WTC11 (cell line): ENCODE measurements around the gene ZNF189.

Experiments
- CTCF ChIP-seq: fragments of 200-600 bp; IDR thresholded peaks from 2 replicates; pipeline ENCODE4 v1.8.0; 2022; ENCODE audit warnings: antibody characterized with exemption
- E2F1 ChIP-seq: sonication (generic); formaldehyde crosslinking; IDR thresholded peaks from 2 replicates; pipeline ENCODE4 v1.8.0; 2022; ENCODE audit warnings: mild to moderate bottlenecking, missing genetic modification reagents
- SP1 ChIP-seq: sonication (generic); formaldehyde crosslinking; conservative IDR thresholded peaks from 2 replicates; pipeline ENCODE4 v1.8.1; 2022; ENCODE audit warnings: missing genetic modification reagents
- TEAD1 ChIP-seq: sonication (generic); formaldehyde crosslinking; IDR thresholded peaks from 2 replicates; pipeline ENCODE4 v1.8.0; 2022; ENCODE audit warnings: mild to moderate bottlenecking, missing genetic modification reagents
- ZNF138 ChIP-seq: sonication (generic); formaldehyde crosslinking; conservative IDR thresholded peaks from 2 replicates; pipeline ENCODE4 v1.8.1; 2022; ENCODE audit warnings: mild to moderate bottlenecking, moderate library complexity, missing genetic modification reagents
- TF ChIP-seq, protein P1 (sequence below): sonication (generic); formaldehyde crosslinking; IDR thresholded peaks from 2 replicates; pipeline ENCODE4 v1.8.1; 2022; ENCODE audit warnings: low read depth, missing genetic modification reagents, borderline replicate concordance

DNA sequence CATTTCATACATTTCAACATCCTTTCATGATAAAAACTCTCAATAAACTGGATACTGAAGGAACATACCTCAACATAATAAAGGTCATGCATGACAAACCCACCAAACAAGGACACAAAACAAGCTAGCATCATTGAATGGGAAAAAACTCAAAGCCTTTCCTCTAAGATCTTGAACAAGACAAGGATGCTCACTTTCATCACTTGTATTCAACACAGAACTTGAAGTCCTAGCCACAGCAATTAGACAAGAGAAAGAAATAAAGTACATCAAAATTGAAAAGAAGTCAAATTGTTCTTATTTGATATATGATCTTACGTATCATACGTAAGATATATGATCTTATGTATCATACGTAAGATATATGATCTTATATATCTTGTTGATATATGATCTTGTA, 5.5 kb upstream of the ZNF189 start:
- TF ChIP-seq CTCF = no peak
- no peak for TF ChIP-seq ZNF138 (CRISPR knock-in tag)
- TF ChIP-seq E2F1 = no peak
- no peak for TF ChIP-seq SP1 (CRISPR knock-in tag)
- TF ChIP-seq, protein P1, sequence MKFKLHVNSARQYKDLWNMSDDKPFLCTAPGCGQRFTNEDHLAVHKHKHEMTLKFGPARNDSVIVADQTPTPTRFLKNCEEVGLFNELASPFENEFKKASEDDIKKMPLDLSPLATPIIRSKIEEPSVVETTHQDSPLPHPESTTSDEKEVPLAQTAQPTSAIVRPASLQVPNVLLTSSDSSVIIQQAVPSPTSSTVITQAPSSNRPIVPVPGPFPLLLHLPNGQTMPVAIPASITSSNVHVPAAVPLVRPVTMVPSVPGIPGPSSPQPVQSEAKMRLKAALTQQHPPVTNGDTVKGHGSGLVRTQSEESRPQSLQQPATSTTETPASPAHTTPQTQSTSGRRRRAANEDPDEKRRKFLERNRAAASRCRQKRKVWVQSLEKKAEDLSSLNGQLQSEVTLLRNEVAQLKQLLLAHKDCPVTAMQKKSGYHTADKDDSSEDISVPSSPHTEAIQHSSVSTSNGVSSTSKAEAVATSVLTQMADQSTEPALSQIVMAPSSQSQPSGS = no peak
- no peak for TF ChIP-seq TEAD1
